Neural cell (in vitro differentiated cells): Measurements from ENCODE around the gene CLDN22. TPM values are rescaled to one million over a fixed set of nuclear protein-coding genes. Genes with fewer than 3 reads are reported as not detected.

Source experiments
- H2AFZ ChIP-seq: fragments of 200-600, 300-800 bp; sonication (generic), shearing (Covaris generic); 2 replicates; pipeline ENCODE4 v1.6.0; 2014; ENCODE audit warnings: low read depth, mild to moderate bottlenecking, antibody characterized with exemption, low read length, moderate library complexity
- H3F3A ChIP-seq: fragments of 200-600 bp; shearing (Covaris generic); 2 replicates; pipeline ENCODE4 v1.6.1; 2016; ENCODE audit warnings: mild to moderate bottlenecking, moderate library complexity, mixed read lengths, antibody characterized with exemption, low read length; ENCODE audit not compliant: insufficient read depth, poor library complexity, severe bottlenecking
- H3K27ac ChIP-seq: fragments of 200-600, 300-800 bp; sonication (generic), shearing (Covaris generic); 2 replicates; pipeline ENCODE4 v1.5.1; 2014; ENCODE audit warnings: mild to moderate bottlenecking, low read length, moderate library complexity
- H3K27me3 ChIP-seq: fragments of 300-800, 200-600 bp; sonication (generic), shearing (Covaris generic); 2 replicates; pipeline ENCODE4 v1.6.0; 2014; ENCODE audit warnings: mild to moderate bottlenecking, low read depth, low read length, moderate library complexity; ENCODE audit not compliant: insufficient read depth
- H3K36me3 ChIP-seq: fragments of 300-800, 200-600 bp; sonication (generic), shearing (Covaris generic); 2 replicates; pipeline ENCODE4 v1.5.1; 2014; ENCODE audit warnings: mild to moderate bottlenecking, antibody characterized with exemption, low read length, moderate library complexity; ENCODE audit not compliant: insufficient read depth
- H3K4me2 ChIP-seq: fragments of 300-800, 200-600 bp; sonication (generic), shearing (Covaris generic); 2 replicates; pipeline ENCODE4 v1.6.0; 2014; ENCODE audit warnings: mild to moderate bottlenecking, low read length
- H3K4me3 ChIP-seq: fragments of 300-800, 200-600 bp; sonication (generic), shearing (Covaris generic); 2 replicates; pipeline ENCODE4 v1.5.1; 2014; ENCODE audit warnings: mild to moderate bottlenecking, low read length, moderate library complexity
- H3K79me2 ChIP-seq: fragments of 200-600 bp; shearing (Covaris generic); replicated peaks from 2 replicates; pipeline ENCODE4 v1.6.0; 2014; ENCODE audit warnings: mild to moderate bottlenecking, low read length, moderate library complexity; ENCODE audit not compliant: insufficient read depth
- H3K9ac ChIP-seq: fragments of 300-800, 200-600 bp; sonication (generic), shearing (Covaris generic); 2 replicates; pipeline ENCODE4 v1.6.1; 2016; ENCODE audit warnings: mild to moderate bottlenecking, low read length, mixed read lengths
- H3K9me2 ChIP-seq: fragments of 200-600 bp; shearing (Covaris generic); 2 replicates; pipeline ENCODE4 v1.6.1; 2016; ENCODE audit warnings: mild to moderate bottlenecking, low read length, mixed read lengths; ENCODE audit not compliant: insufficient read depth
- H3K9me3 ChIP-seq: fragments of 200-600, 300-800 bp; sonication (generic), shearing (Covaris generic); 2 replicates; pipeline ENCODE4 v1.6.1; 2016; ENCODE audit warnings: mild to moderate bottlenecking, mixed run types, low read length, moderate library complexity, mixed read lengths
- H4K20me1 ChIP-seq: fragments of 200-600 bp; shearing (Covaris generic); 2 replicates; pipeline ENCODE4 v1.6.1; 2016; ENCODE audit warnings: mild to moderate bottlenecking, mixed run types; ENCODE audit not compliant: insufficient read depth
- EP300 ChIP-seq: fragments of 450-650 bp; conservative IDR thresholded peaks from 2 replicates; pipeline ENCODE4 v1.6.1; 2014; ENCODE audit warnings: antibody characterized with exemption, mild to moderate bottlenecking, moderate library complexity; ENCODE audit not compliant: poor library complexity, severe bottlenecking
- EZH2 ChIP-seq: fragments of 200-600, 300-800 bp; shearing (Covaris generic), sonication (generic); IDR thresholded peaks from 2 replicates; pipeline ENCODE4 v1.6.1; 2014; ENCODE audit warnings: antibody characterized with exemption, low read length, borderline replicate concordance, mild to moderate bottlenecking; ENCODE audit not compliant: insufficient read depth, poor library complexity, severe bottlenecking
- MXI1 ChIP-seq: fragments of 450-650 bp; conservative IDR thresholded peaks from 2 replicates; pipeline ENCODE4 v1.6.1; 2014; ENCODE audit warnings: antibody characterized with exemption, mild to moderate bottlenecking; ENCODE audit not compliant: poor library complexity, severe bottlenecking
- POLR2AphosphoS5 ChIP-seq: IDR thresholded peaks from 2 replicates; pipeline ENCODE4 v1.6.1; 2012
- RAD21 ChIP-seq: fragments of 450-650 bp; conservative IDR thresholded peaks from 2 replicates; pipeline ENCODE4 v1.6.1; 2014; ENCODE audit warnings: antibody characterized with exemption, mild to moderate bottlenecking, moderate library complexity
- SMC3 ChIP-seq: fragments of 450-650 bp; conservative IDR thresholded peaks from 2 replicates; pipeline ENCODE4 v1.6.1; 2014; ENCODE audit warnings: antibody characterized with exemption, mild to moderate bottlenecking, moderate library complexity; ENCODE audit not compliant: poor library complexity
- TAF1 ChIP-seq: IDR thresholded peaks from 2 replicates; pipeline ENCODE4 v1.6.1; 2012; ENCODE audit warnings: low read depth
- polyA plus RNA-seq: library from polyadenylated mRNA; depleted of rRNA; stranded (reverse); fragments of >200 nt; gene quantifications from 2 replicates; pipeline ENCODE4 v1.2.3, GENCODE V29; 2014
- TF ChIP-seq, protein P1 (sequence below): fragments of 450-650 bp; IDR thresholded peaks from 2 replicates; pipeline ENCODE4 v1.5.1; 2014; ENCODE audit warnings: antibody characterized with exemption, mild to moderate bottlenecking, moderate library complexity; ENCODE audit not compliant: poor library complexity, severe bottlenecking
- TF ChIP-seq, protein P2 (sequence below): IDR thresholded peaks from 2 replicates; pipeline ENCODE4 v1.6.1; 2012; ENCODE audit warnings: borderline replicate concordance

CLDN22 gene
- polyA plus RNA-seq, 1 donor from 2014 or later: not detected

DNA sequence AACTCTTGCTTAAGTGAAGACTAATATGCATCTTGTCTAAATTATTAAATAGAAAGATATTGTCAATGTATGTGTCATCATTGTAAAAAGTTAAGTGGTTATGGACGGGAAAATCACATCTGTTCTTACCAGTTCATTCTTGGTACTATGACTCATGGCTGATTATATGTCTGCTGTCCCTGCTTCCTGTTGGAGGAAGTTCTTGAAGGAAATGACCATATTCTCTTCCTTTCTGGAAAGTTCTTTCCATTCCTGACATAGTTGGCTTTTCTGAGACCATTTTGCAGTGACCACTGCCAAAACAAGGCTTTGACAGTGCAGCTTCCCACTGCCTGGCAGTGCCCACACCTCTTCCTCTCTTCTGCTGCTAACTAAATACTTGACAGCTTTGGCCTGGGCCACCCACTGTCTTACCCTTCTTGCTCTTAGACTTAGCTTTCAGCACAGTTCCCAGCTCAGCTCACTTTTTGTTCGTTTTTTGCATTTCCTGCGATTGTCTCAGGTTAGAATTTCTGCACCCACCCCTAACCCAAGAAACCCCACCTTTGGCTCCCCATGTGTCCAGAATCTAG is 15.4 kb upstream of the CLDN22 start:
- H3K9me2 ChIP-seq: no peaks in the 10 kb centered on the region
- no peaks in the 10 kb centered on the region for H4K20me1 ChIP-seq
- no peak overlapping the region for H3K4me2 ChIP-seq
- TF ChIP-seq EP300: no peak
- TF ChIP-seq, protein P1, sequence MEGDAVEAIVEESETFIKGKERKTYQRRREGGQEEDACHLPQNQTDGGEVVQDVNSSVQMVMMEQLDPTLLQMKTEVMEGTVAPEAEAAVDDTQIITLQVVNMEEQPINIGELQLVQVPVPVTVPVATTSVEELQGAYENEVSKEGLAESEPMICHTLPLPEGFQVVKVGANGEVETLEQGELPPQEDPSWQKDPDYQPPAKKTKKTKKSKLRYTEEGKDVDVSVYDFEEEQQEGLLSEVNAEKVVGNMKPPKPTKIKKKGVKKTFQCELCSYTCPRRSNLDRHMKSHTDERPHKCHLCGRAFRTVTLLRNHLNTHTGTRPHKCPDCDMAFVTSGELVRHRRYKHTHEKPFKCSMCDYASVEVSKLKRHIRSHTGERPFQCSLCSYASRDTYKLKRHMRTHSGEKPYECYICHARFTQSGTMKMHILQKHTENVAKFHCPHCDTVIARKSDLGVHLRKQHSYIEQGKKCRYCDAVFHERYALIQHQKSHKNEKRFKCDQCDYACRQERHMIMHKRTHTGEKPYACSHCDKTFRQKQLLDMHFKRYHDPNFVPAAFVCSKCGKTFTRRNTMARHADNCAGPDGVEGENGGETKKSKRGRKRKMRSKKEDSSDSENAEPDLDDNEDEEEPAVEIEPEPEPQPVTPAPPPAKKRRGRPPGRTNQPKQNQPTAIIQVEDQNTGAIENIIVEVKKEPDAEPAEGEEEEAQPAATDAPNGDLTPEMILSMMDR: no peak
- no peak for TF ChIP-seq MXI1
- no peak for TF ChIP-seq SMC3
- TF ChIP-seq, protein P2, sequence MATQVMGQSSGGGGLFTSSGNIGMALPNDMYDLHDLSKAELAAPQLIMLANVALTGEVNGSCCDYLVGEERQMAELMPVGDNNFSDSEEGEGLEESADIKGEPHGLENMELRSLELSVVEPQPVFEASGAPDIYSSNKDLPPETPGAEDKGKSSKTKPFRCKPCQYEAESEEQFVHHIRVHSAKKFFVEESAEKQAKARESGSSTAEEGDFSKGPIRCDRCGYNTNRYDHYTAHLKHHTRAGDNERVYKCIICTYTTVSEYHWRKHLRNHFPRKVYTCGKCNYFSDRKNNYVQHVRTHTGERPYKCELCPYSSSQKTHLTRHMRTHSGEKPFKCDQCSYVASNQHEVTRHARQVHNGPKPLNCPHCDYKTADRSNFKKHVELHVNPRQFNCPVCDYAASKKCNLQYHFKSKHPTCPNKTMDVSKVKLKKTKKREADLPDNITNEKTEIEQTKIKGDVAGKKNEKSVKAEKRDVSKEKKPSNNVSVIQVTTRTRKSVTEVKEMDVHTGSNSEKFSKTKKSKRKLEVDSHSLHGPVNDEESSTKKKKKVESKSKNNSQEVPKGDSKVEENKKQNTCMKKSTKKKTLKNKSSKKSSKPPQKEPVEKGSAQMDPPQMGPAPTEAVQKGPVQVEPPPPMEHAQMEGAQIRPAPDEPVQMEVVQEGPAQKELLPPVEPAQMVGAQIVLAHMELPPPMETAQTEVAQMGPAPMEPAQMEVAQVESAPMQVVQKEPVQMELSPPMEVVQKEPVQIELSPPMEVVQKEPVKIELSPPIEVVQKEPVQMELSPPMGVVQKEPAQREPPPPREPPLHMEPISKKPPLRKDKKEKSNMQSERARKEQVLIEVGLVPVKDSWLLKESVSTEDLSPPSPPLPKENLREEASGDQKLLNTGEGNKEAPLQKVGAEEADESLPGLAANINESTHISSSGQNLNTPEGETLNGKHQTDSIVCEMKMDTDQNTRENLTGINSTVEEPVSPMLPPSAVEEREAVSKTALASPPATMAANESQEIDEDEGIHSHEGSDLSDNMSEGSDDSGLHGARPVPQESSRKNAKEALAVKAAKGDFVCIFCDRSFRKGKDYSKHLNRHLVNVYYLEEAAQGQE: no peak
- TF ChIP-seq EZH2: no peak
- TF ChIP-seq TAF1: no peak
- no peak for TF ChIP-seq POLR2AphosphoS5
- no peaks in the 10 kb centered on the region for H3K9me3 ChIP-seq
- H3K79me2 ChIP-seq: no peaks in the 10 kb centered on the region
- H3K4me3 ChIP-seq: no peak overlapping the region
- H3K36me3 ChIP-seq: no peaks in the 10 kb centered on the region
- no peak overlapping the region for H3K9ac ChIP-seq
- no peaks in the 10 kb centered on the region for H3F3A ChIP-seq
- no peak overlapping the region for H2AFZ ChIP-seq
- no peaks in the 10 kb centered on the region for H3K27me3 ChIP-seq
- H3K27ac ChIP-seq: no peak overlapping the region

DNA sequence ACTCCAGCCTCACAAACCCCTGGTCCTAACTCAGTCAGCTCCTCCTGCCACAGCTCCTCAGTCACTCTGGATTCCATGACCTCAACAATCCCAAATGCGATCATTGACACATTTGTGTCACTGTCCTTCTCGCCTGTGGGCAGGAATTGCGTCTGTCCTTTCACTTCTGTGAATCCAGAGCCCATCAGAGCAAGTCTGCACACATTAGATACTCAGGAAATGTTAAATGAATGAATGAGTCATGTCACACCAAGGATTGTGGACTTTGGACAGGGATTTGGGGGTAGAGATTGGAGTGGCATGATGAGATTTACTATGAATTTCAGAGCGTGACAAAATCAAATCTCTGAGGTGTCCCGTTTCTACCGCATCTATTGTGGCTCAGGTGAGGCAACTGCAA is 13.9 kb upstream of the CLDN22 start:
- H3K4me2 ChIP-seq: no peak overlapping the region
- H3K79me2 ChIP-seq: no peaks in the 10 kb centered on the region
- no peaks in the 10 kb centered on the region for H4K20me1 ChIP-seq
- H3K36me3 ChIP-seq: no peaks in the 10 kb centered on the region
- H3K9ac ChIP-seq: no peak overlapping the region
- H3F3A ChIP-seq: no peaks in the 10 kb centered on the region
- H3K9me2 ChIP-seq: no peaks in the 10 kb centered on the region
- H3K27ac ChIP-seq: no peak overlapping the region
- no peaks in the 10 kb centered on the region for H3K27me3 ChIP-seq
- no peak overlapping the region for H3K4me3 ChIP-seq
- H3K9me3 ChIP-seq: no peaks in the 10 kb centered on the region
- no peak overlapping the region for H2AFZ ChIP-seq
- no peak for TF ChIP-seq EP300
- TF ChIP-seq RAD21: no peak
- TF ChIP-seq MXI1: no peak
- TF ChIP-seq, protein P2: no peak
- TF ChIP-seq TAF1: no peak
- no peak for TF ChIP-seq EZH2
- TF ChIP-seq POLR2AphosphoS5: no peak
- TF ChIP-seq, protein P1: no peak
- TF ChIP-seq SMC3: no peak
